Activated CD4-positive, alpha-beta T cell treated with anti-CD3 and anti-CD28 coated beads, Interleukin-2, amount 50 U/mL, for 1 hour (primary cell): ENCODE measurements around the gene EWSR1.

ENCODE experiments used
- DNase-seq: peaks from one replicate; pipeline ENCODE4 v3.0.0-alpha.2; 2020

The EWSR1 gene

DNA sequence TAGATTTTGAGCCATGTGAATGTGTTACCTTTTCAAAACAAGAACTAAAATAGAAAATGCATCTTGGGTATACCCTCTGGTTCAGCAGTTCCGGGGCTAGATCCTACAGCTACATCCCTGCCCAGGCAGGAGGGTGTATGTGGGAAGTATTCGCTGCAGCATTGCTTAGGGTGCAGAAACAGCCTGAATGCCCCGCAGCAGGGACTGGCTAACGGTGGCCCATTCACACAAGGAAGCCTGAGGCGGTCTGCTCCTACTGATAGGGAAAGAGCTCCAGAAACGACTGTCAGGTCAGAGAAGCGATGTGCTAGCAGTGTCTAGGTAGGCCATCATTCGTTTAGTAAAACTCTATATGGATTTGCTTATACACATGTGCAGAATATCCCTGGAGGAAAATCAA is 57.3 kb downstream of the EWSR1 start:
- DNase-seq, result no peak

DNA sequence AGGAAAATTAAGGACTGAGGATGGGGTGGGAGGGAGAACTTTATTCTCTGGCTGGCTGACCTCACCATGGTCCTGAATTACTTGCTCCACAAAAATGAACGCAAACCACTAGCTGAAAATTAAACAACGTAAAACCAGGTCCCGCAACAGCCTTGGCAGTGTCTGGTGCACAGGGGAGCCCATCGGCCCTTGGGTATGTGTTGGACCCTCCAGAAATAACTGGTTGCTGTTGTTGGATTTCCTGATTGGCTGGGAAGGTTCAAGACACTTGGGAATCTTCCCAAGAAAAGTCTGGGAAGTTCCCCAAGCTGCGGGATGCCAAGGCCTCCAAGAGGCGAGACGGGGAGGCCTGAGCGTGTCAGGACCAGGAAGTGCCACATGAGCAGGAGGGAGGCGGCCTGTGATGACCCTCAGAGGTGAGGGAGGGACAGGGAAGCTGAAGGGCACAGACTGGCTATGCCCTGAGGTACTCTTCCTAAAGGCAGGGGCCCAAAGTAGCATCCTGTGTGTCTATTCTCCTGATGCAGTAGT is 57.8 kb downstream of the EWSR1 start:
- DNase-seq, result no peak

DNA sequence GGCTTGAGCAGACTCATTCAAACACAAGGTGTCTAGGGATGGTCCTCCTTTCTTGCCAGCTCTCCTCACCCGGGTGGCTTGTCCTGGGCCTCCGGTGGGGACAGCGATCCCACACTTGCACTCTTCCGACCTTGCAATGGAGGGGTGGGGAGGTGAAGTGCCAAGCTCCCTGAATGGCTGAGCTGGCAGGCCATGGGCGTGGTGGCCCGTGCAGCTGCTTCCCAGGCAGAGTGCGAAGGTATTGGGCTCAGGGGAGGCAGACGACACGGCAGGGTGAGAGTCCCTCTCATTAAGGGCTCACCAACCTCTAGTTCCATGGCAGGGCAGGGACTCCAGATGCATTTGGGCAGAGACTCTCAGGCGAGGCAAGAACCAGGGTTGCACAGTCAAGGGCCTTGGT is 58.4 kb downstream of the EWSR1 start:
- DNase-seq, result no peak

DNA sequence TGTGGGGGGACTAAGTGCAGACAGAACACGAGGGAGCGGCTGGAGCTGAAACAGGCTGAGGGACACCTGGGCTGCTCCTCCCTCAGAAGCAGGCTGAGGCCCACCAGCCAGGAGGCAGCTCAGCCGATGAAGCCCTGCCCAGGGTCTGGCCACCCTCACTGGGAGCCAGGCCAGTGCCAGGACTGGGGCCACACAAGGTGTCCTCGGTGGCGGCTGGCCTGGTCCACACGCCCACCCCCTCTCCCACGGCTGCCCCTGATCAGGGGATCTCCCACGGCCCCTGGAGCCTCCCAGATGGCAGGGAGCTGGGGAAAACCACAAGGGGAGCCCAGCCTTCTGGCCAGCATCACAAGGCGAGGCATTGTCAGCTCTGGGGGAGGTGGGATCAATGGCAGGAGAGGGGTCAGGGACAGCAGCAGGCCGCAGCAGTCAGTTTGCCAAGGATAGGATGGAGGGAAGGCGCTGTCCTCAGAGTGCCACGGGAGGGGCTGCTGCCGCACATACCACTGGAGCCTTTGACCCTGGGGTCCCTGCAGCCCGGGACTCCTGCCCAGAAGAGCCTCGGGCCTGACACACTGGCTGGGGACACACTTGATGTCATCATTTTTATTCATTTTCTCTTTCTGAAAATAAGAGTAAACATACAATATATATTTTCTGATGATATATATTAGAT is 59.2 kb downstream of the EWSR1 start:
- no peak for DNase-seq

DNA sequence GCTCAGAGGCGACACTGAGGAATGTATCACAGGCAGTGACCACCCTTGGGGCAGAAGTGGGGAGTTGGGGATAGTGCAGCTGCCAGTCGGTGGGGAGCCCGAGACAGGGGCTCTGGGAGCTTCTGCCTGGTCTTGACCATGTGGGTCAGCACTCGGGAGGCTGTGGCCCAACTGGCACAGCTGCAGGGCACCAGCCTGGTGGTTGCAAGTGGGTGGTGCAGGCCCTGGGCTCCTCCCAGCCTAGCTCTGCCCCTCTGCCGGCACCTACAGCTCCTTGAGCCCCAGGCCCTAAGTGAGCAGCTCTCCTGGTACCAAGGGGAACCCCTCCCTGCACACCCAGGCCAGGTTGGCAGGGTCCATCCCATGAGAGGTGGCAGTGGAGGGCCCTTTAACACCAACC is 60.0 kb downstream of the EWSR1 start:
- DNase-seq, result no peak

DNA sequence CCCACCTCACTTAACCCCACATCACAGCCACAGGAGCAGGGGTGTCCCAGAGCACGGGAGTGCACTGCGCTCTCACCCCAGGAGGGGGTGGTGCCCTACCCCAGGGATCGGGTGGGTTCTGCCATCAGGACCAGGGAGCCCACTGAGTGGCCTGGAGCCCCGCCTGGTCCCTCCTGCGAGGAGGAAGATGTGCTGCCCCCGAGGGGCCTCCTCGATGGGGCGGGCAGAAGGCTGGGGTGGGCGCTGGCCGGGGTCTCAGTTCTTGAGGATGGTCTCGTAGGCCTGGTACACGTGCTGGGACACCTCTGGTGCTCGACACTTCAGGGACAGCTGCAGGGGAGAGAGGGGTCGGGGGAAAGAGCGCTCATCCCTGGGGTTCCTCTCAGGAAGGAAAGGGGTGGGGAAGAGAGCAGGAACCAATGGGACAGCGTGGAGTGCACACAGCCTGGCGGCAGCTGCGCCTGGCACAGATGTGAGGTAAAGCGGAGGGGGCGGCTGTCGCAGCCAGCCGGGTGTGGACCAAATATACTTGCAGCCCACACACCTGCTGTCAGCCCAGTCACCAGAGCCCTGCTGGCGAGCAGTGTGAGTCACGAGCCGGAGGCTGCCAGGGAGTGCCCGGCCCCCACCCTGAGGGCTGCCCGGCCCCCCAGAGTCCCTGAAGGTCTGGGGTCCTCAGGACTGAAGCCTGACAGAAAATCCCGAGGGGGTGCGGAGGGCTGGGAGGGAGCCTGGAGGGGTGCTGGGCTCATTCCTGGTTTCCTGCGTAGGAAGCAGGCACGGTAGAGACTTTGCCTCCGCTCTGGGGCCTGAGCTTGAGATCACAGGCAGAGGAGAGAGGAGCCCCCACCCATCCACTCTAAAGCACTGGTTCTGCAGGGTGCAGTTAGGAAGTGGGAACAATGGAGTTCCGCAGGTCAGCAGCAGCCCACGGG is 60.8 kb downstream of the EWSR1 start:
- DNase-seq, result no peak

DNA sequence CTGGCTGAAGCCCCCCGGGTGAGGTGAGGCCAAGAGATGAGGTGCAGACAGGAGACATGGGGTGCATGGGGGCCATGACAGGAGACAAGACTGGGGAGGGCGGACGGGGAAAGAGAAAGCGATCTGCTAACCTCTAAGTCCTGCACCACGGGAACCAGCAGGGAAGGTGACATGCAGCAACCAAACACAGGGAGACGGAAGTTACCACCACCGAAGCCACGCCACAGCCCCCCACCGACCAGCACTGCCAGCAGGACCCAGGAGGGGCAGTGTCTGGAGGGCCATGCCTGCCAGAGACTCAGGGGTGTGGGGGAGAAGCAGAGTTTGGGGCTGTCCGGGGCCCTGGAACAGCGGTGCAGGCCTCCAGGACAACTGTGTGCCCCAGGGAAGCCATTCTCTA is 61.5 kb downstream of the EWSR1 start:
- no peak for DNase-seq

DNA sequence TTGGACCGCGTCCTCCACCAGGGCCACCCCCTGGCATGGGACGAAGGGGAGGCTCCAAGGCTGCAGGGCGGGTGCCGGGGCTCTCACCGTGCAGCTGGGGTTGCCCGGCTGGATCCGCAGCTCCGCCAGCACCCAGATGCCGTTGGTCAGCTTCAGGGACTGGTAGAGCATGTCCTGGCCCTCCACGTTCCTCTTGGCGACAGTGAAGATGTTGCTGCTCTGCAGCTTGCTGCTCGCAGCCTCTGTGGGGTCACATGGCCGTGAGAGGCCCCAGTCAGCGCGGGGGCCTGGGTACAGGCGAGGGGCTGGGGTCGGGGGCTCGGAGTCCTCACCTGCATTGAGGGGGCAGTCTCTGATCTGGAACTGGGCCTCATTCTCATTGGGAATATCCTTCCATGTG is 62.2 kb downstream of the EWSR1 start:
- no peak for DNase-seq

DNA sequence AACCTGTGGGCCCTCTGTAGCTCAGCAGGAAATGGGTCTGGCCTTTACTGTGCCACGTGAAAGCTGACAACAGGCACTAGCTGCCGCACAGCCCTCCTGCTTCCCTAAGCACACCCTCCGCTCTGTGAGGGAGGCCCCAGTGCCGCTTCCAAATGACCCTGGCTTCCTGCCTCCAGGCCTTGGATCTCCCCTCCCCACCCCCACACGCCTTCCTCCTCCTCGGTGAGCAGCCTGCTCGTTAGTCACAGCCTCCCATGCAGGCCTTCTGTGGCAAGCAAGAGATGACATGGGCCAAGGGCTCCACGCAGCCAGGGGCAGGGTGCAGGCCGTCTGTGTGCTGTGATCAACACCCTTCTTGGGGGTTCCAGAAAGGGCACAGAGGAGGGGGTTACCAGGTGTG is 62.7 kb downstream of the EWSR1 start:
- no peak for DNase-seq

DNA sequence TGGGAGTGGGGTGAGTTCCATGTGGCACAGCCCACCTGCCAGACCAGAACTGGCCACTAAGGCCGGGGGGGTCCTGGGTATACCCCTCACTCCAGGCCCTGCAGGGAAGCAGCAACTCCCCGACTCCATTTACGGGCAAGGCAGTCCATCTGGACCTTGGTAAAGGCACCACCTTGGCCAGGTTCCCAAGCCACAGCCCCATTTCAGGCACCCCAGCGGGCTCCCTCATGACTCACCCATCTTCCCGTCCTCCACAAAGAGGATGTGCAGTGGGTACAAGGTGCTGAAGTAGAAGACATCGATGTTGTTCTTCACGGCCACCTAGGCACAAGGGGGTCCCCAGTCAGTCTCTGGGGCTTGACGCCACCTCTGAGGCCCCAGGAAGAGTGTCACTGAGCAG is 63.1 kb downstream of the EWSR1 start:
- no peak for DNase-seq

DNA sequence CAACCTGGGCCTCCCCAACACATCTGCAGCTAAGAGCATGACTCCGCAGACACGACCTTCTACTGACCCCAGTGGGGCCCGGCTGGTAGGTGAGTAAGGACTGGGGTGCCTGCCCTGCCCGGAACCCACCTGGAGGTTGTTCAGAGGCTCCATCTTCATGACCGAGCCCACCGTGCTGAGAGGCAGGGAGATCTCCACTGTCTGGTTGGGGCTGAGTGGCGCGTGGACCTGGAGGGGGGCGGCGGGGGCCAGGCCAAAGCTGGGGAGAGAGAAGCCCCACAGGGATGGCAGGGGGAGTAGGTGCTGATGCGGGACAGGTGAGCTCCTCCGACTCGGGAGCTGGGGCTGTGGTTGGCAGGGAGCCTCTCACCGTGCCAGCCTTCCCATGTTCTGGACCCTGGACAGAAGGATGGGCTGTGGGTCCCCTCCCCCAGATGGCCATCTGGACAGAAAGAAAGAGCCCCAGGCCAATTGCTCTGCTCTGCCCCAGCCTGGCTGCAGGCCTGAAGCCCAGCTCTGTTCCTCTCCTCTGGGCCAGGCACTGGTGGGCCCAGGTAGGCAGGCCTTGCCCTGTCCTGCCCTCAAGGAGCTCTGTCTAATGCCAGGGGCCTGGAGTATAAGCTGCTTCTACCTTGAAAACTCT is 63.7 kb downstream of the EWSR1 start:
- DNase-seq, result no peak

DNA sequence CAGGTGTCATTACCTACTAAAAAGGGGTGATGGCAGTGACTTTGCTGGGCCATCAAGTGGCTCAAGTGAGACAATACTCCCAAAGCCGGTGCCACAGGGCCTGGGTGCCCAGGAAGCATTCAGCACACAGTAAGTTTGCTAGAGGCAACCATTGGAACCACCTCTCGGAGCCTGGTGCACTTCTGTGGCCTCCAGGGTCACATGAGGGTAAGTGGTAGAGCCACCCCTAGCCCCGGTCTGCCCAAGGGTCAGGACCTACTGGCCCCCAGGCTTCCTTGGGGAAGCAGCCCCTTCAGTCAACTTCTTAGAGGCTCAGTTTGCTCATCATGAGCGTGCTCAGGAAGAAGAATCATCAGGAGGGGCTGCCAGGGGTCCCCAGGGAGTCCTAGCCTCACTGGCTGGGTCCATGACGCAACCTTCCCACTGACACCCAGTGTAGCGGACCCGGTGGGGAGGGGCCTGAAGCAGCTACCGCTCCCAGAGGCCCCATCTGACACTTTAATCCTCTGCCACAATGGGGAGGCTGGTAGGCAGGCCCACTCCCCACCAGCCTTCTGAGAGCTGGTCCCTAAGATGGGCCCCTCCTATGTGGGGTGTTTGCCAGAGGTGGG is 64.9 kb downstream of the EWSR1 start:
- DNase-seq, result no peak

DNA sequence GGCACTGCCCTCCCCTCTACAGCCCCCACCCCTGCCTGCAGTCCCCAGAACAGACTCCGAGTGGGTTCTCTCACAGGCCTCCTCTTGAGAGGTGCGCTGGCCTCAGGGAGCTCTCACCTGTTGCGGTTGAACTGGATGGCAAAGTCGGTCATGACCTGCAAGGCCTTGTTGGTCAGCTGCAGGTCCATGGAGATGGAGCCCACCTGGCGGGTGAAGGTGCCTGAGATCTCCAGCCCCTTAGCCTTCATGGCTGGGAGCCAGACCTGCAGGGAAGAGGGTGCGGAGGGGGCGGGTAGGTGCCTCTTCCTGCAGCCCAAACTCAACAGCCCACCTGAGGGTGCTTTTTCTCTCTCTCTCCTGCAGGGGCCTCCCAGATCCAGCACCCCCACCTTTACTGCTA is 66.1 kb downstream of the EWSR1 start:
- DNase-seq, result no peak

DNA sequence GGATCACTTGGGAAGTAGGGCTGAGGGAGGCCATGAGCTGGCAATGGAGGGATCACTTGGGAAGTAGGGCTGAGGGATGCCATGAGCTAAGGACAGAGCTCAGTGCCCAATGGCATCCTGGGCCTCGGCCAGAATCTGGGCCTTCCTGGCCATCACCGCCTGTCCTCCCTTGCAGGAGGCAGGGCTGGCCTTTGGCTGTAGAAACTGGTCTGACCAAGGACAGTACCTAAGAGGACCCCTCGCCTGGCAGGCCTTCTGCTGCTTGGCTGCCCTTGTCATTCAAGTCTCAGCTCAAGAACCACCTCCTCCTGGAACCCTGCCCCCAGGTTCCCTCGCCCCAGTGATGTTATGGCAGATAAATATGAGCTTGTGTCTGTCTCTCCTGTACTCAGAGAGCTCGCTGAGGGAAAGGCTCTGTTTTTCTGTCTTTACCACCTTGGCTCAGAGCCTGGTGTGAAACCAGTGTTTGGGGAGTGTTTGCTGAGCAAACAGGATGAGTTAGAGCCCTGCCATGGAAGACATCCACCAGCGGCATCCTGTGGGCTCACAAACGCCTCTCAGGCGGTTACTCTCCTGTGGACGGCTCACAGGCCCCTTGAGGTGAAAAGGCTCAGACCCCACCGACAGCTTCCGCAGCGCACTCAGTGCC is 66.8 kb downstream of the EWSR1 start:
- no peak for DNase-seq

DNA sequence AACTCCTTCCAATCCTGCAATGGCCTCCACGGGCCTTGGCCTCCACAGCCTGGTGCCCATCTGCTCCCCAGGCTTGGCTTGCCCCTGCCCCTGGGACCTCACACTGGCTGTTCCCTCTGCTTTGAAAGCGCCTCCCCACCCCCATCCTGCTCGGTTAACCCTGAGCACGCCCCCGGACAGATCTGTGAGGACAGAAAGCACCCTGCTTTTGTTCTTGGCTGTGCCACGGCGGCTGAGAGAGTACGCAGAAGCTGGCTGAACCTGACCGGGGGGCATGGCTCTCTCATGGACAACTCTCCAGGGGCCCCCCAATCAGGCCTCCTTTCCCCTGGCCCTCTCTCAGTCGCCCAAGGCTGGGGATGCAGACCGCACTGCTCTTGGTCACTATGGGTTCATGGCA is 67.6 kb downstream of the EWSR1 start:
- no peak for DNase-seq

DNA sequence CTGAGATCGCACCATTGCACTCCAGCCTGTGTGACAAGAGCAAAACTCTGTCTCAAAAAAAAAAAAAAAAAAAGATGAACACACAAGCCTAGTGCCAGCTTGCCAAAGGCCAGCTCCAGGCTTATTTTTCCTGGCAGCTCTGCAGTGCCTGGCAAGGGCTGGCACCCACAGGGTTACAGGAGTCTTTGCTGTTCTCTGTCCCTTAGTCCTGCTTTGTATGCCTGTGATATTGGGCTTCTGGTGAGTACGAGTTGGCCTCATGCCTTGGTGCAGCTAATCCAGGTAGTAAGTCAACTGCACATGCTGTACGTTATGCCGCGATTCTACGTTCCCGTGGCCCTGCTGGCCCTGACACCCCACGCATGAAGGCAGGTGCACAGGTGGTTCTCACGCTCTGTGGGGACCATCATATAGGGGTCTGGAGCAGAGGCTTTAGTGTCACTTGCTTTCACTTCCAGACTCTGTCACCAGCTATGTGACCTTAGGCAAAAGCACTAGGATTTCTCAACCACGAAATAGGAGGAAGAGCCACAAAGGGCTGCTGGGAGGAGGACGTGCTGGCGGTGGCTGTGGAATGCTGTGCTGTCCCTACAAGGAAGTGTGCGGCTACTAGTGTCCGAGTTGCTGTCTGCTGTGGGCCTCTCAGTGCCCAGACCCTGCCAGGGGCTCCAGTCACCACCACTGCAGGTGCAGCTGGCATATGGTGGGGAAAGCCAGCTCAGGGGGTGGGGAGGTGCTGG is 68.9 kb downstream of the EWSR1 start:
- DNase-seq, result no peak

DNA sequence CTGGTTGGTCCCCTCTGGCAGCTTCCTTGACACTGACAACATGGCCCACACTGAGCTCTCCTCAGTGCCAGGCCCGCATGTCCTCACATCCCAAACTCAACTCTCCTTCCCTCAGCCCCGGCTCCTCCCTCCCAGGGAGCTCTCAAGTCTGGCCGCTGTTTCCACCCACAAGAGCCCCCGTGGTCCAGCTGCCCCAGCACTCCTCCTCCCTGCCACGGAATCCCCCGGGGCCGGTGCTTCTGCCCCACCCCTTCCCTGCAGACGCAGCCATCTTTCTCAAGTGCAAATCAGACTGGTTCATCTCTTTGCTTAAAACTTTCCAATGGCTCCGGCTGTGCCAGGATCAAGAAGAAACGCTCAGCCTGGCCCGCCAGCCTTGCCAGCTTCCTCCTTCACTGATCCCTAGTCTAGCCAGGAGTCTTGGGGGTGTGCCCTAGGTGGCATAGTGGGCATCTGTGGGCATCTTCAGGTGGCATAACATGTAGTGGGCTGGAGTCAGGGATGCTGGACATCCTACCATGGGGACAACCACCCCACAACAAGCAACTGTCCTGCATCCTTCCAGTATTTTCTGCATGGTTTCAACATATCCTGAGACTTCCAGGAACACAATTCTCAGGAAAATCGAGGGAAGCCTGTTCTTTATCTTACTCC is 69.7 kb downstream of the EWSR1 start:
- DNase-seq, result no peak

DNA sequence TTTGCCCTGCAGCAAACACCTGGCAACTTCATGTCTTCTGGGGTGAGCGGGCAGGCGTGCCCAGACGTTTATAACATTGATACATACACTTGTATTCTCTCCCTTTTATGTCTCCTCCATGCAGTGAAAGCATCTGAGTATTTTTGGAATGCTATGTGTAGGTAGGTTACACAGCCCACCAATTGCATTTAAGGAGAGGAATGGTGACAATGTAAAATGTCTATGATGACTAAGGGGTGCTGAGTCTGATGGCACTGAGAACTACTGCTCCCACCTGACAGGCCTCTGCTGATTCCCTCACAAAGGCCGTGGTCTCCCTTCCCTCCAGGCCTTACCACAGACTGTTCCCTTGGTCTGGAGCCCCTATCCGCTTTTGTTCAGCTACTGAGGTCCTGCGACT is 70.3 kb downstream of the EWSR1 start:
- no peak for DNase-seq

DNA sequence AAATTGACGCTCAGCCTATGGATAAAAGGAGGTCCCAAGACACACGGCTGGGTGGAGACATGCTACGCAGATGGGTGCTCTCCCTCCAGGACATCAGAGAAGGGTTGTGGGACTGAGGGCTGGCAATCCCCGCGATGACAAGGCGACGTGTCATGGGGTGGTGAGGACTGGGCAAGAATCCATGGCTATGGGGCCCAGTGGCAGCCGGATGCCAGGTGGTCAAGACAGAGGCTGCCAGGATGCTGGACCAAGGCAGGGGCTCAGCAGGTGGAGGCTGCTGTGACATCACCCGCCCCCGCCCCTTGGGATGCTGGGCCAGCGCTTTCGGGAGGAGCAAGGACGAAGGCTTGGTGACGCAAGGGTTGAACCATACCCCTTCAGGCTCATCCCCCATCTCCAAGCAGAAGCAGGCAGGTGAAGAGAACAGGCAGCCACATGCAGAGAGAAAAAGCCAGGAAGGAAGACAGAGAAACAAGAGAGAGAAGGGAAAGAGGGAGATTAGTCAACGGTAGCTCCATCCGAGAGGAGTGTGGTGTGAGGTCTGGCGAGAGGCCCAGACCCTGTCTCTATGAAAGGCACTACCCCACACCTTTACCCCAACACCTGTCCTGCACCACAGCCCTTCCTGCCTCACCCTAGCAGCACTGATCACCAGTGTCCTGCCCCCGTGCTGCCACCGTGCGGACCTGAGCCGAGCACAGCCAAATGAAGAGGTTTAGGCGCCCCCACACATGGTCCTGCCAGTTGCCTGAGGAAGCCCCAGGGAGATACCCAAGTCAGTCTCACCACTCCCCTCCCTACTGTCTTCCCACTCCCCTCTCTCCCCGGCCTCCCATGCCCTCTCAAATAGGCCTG is 71.5 kb downstream of the EWSR1 start:
- no peak for DNase-seq

DNA sequence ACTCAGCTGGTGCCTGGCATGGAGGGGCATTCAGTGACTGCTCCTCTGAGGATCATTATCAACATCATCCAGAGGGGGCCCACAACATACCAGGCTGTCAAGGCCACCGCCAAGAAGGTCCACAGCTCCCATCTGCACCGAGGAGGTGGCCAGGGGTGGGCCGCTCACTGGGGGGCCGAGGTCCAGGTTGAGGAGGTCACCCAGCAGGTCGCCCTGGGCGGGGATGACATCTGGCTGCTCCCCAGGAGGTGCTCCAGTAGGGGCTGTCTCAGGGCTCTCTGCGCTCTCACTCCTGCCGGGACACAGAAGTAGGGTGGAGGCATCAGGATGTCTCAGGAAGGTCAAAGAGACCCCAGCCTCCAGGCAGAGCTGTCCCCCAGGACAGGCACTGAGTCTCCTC is 72.5 kb downstream of the EWSR1 start:
- no peak for DNase-seq
